Mucosa of rectum (tissue), 2 donors: ENCODE data around the gene DNAAF6.

Experiments
- H3K27ac ChIP-seq, 2 donors: one replicate each; pipeline ENCODE4 v1.7.0; 2013; ENCODE audit warnings: inconsistent platforms in 2 of 2, low read depth in 2 of 2, low read length in 2 of 2
- H3K27me3 ChIP-seq, 2 donors: one replicate each; pipeline ENCODE4 v1.7.0; 2013; ENCODE audit warnings: low read length in 2 of 2; ENCODE audit not compliant: control insufficient read depth in 2 of 2, insufficient read depth in 2 of 2
- H3K36me3 ChIP-seq, 2 donors: one replicate each; pipeline ENCODE4 v1.7.0; 2013; ENCODE audit warnings: low read length in 2 of 2; ENCODE audit not compliant: control insufficient read depth in 2 of 2, insufficient read depth in 2 of 2
- H3K4me1 ChIP-seq, 2 donors: one replicate each; pipeline ENCODE4 v1.7.0; 2013; ENCODE audit warnings: low read length in 2 of 2, mild to moderate bottlenecking in 1 of 2; ENCODE audit not compliant: control insufficient read depth in 2 of 2, insufficient read depth in 2 of 2
- H3K4me3 ChIP-seq, 2 donors: one replicate each; pipeline ENCODE4 v1.7.0; 2013; ENCODE audit warnings: low read length in 2 of 2
- H3K9ac ChIP-seq, 2 donors: one replicate each; pipeline ENCODE4 v1.7.0; 2013; ENCODE audit warnings: low read length in 2 of 2, low read depth in 1 of 2, mild to moderate bottlenecking in 1 of 2
- H3K9me3 ChIP-seq, 2 donors: one replicate each; pipeline ENCODE4 v1.7.0; 2013; ENCODE audit warnings: low read length in 2 of 2; ENCODE audit not compliant: control insufficient read depth in 2 of 2
- donor health status: healthy.
- donor health status: Normal muscosa, but diverticular disease.

DNAAF6 gene

DNA sequence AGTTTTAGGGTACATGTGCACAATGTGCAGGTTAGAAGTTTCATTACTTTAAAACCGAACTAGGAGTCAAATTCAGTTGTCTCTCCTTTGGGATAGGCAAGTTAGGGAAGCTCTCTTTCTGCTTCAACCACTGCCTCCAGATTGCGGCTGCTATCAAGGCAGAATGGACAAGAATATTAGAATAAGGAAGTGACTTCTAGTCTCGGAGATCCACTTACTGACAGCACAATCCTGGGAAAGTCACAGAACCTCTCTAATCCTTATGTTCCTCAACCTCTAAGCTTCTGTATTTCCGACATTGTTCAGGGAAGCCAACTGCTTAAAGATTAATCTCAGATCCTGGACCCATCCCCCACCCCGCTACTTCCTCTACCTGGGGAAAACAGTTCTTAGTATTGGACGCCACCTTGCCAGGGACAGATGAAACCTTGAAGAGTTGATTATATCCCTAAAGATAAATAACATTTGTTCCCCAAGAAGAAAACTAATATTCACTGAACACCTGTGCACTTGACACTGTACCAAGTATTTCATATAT lies 2.3 kb upstream of the DNAAF6 start:
- Histone ChIP-seq H3K9me3 (no peaks in the 10 kb centered on the region), H3K4me3 (peak overlapping the region in 1 of 2 donors; percentile 18), H3K27me3 (no peaks in the 10 kb centered on the region), H3K4me1 (no peaks in the 10 kb centered on the region), H3K27ac (no peak overlapping the region), H3K36me3 (no peaks in the 10 kb centered on the region), H3K9ac (no peak overlapping the region)

DNA sequence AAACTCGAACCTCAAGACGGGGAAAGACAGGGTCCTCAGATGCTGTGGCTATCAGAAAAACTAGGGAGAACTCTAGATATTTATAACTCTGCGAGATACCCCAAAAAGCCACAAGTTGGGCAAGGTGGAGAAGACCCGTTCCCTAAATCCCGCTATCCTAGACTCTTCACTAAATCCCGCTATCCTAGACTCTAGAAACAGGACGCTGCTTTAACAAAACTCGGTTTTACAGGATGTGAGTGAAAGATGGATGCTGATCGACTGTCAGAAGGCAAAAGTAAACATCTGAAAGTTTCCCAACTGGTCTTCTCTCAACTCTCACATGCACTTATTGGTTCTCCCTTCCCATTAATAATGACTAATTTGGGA lies 270 bp downstream of the DNAAF6 start:
- H3K4me3 ChIP-seq: peak overlapping the region; percentile 59 to 74
- H3K36me3 ChIP-seq: no peaks in the 10 kb centered on the region
- no peaks in the 10 kb centered on the region for H3K9me3 ChIP-seq
- no peaks in the 10 kb centered on the region for H3K27me3 ChIP-seq
- no peaks in the 10 kb centered on the region for H3K4me1 ChIP-seq
- no peak overlapping the region for H3K27ac ChIP-seq
- no peak overlapping the region for H3K9ac ChIP-seq

GRCh38 chrX:107207089-107207488 lies 678 bp downstream of the DNAAF6 start:
- Histone ChIP-seq H3K4me3 (no peak overlapping the region), H3K36me3 (no peaks in the 10 kb centered on the region), H3K27me3 (no peaks in the 10 kb centered on the region), H3K9ac (no peak overlapping the region), H3K9me3 (no peaks in the 10 kb centered on the region), H3K4me1 (no peaks in the 10 kb centered on the region), H3K27ac (no peak overlapping the region)

- Histone ChIP-seq H3K4me3 (no peak overlapping the region), H3K27ac (no peak overlapping the region), H3K9ac (no peak overlapping the region), H3K36me3 (no peaks in the 10 kb centered on the region), H3K4me1 (no peaks in the 10 kb centered on the region), H3K9me3 (no peaks in the 10 kb centered on the region), H3K27me3 (peaks cover 0 to 1% of the 10 kb centered on the region in 2 donors)
Measured at GRCh38 chrX:107207943-107208342, 1.5 kb downstream of the DNAAF6 start.

GRCh38 chrX:107213477-107213876 lies 7.1 kb downstream of the DNAAF6 start:
- H3K27me3 ChIP-seq: peaks cover 1 to 3% of the 10 kb centered on the region in 2 donors
- H3K9ac ChIP-seq: no peak overlapping the region
- H3K9me3 ChIP-seq: no peaks in the 10 kb centered on the region
- no peaks in the 10 kb centered on the region for H3K36me3 ChIP-seq
- H3K4me1 ChIP-seq: no peaks in the 10 kb centered on the region
- H3K27ac ChIP-seq: no peak overlapping the region
- no peak overlapping the region for H3K4me3 ChIP-seq

GRCh38 chrX:107226757-107227156 lies 20.3 kb downstream of the DNAAF6 start:
- H3K27me3 ChIP-seq: no peaks in the 10 kb centered on the region
- no peaks in the 10 kb centered on the region for H3K9me3 ChIP-seq
- H3K4me1 ChIP-seq: no peaks in the 10 kb centered on the region
- H3K4me3 ChIP-seq: no peak overlapping the region
- no peak overlapping the region for H3K27ac ChIP-seq
- no peaks in the 10 kb centered on the region for H3K36me3 ChIP-seq
- no peak overlapping the region for H3K9ac ChIP-seq

DNA sequence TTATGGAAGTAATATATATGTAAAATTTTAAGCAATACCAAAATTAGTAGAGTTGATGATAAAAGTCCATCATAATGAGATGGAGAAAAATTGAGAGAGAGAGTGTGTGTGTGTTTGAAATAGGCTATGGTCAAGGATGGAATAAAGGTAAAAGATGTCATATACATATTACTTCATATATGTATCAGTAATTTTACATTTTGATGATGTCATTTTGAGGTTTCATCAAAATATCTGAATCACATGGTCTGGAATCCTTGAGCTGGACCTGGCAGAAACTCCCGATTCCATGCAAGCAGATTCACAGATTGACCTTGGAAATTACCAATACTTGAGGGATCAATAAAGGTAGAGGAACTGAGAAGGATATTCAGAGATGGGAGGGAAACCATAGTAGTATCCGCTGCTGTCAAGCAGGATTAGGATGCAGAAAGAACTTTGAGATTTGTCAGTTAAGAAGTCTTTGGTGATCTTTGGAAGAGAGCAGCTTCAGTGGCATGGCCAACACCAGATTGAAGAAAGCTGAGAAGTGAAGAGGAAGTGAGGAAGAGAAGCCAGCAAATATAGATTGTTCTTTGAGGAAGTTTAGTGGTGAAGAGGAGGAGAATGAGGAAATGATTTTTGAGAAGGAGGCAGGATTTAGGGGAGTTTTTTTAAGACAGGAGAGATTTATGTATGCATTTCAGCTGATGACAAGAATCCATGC lies 21.5 kb downstream of the DNAAF6 start:
- no peak overlapping the region for H3K9ac ChIP-seq
- no peaks in the 10 kb centered on the region for H3K27me3 ChIP-seq

DNA sequence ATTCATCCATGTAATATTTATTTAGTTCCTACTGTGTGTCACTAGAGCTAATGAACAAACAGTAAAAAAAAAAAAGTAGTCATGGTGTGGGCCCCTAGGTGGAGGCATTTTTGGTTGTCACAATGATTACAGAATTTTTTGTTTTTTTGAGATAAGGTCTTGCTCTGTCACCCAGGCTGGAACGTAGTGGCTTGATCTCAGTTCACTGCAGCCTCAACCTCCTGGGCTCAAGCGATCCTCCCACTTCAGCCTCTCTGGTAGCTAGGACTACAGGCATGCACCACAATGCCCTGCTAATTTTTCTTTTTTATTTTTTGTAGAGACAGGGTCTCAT lies 22.0 kb downstream of the DNAAF6 start:
- Histone ChIP-seq H3K9me3 (no peaks in the 10 kb centered on the region), H3K4me1 (no peaks in the 10 kb centered on the region), H3K27ac (no peak overlapping the region), H3K4me3 (no peak overlapping the region), H3K27me3 (no peaks in the 10 kb centered on the region), H3K9ac (no peak overlapping the region), H3K36me3 (no peaks in the 10 kb centered on the region)

More for the DNA sequence above, 21.5 kb downstream of the DNAAF6 start:
- no peaks in the 10 kb centered on the region for H3K36me3 ChIP-seq
- no peak overlapping the region for H3K27ac ChIP-seq
- no peaks in the 10 kb centered on the region for H3K4me1 ChIP-seq
- H3K9me3 ChIP-seq: no peaks in the 10 kb centered on the region
- no peak overlapping the region for H3K4me3 ChIP-seq

DNA sequence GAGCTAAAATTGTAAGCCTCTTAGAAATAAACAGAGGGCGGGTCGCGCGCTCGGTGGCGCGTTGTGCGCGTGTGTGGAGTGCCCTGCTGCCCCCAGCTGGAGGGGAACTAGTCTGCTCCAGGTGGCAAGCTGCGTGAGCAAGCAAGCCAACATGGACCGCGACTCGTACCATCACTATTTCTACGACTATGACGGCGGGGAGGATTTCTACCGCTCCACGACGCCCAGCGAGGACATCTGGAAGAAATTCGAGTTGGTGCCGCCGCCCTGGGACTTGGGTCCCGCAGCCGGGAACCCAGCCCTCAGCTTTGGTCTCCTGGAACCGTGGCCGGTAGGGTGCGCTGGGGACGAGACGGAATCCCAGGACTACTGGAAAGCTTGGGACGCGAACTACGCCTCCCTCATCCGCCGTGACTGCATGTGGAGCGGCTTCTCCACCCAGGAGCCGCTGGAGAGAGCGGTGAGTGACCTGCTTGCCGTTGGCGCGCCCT lies 66.1 kb downstream of the DNAAF6 start:
- no peaks in the 10 kb centered on the region for H3K4me1 ChIP-seq
- no peak overlapping the region for H3K4me3 ChIP-seq
- no peaks in the 10 kb centered on the region for H3K27me3 ChIP-seq
- H3K27ac ChIP-seq: no peak overlapping the region
- H3K9ac ChIP-seq: no peak overlapping the region
- no peaks in the 10 kb centered on the region for H3K9me3 ChIP-seq
- no peaks in the 10 kb centered on the region for H3K36me3 ChIP-seq

DNA sequence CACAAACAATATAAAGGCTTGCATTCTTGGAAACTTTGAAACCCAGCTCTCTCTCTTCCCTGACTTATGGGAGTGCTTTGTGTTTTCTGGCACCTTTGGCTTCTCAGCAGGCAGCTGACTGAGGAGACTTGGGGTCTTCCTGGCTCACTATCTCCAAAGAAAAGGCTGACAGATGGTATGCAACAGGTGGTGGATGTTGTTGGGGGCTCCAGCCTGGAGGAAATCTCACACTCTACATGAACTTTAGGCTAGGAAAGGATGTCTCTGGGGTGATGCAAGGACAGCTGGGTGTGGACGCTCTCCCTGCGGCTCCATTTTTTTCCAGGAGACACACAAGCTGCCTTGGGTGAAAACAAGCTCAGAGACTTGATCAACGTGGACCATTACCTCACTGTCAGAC lies 67.4 kb downstream of the DNAAF6 start:
- H3K4me3 ChIP-seq: no peak overlapping the region

More for the DNA sequence above, 67.4 kb downstream of the DNAAF6 start:
- H3K9me3 ChIP-seq: no peaks in the 10 kb centered on the region
- H3K36me3 ChIP-seq: no peaks in the 10 kb centered on the region
- H3K27ac ChIP-seq: no peak overlapping the region
- H3K27me3 ChIP-seq: no peaks in the 10 kb centered on the region
- H3K9ac ChIP-seq: no peak overlapping the region
- no peaks in the 10 kb centered on the region for H3K4me1 ChIP-seq
